Middle frontal gyrus (tissue), 1 donor: Measurements from ENCODE around the gene ZNF423.
"Not testable (repeated sequence)": the region's sequence is repeated elsewhere in the genome, so short reads cannot be mapped to it uniquely, and the experiment has no call there.

ENCODE experiments used
- DNase-seq: peaks from one replicate; pipeline ENCODE4 v3.0.0-alpha.2; 2015; ENCODE audit warnings: low spot score; ENCODE audit errors: extremely low spot score

Gene ZNF423

GRCh38 chr16:49564496-49565229 is 291.2 kb downstream of the ZNF423 start:
- no peak for DNase-seq

GRCh38 chr16:49563666-49564065 is 292.2 kb downstream of the ZNF423 start:
- DNase-seq, result no peak

- DNase-seq, result not testable (repeated sequence)
These were observed 293.0 kb downstream of the ZNF423 start for GRCh38 chr16:49562894-49563293.

- DNase-seq, result no peak
These were observed 293.7 kb downstream of the ZNF423 start for GRCh38 chr16:49562228-49562627.

GRCh38 chr16:49560004-49560830 is 295.7 kb downstream of the ZNF423 start:
- no peak for DNase-seq

DNA sequence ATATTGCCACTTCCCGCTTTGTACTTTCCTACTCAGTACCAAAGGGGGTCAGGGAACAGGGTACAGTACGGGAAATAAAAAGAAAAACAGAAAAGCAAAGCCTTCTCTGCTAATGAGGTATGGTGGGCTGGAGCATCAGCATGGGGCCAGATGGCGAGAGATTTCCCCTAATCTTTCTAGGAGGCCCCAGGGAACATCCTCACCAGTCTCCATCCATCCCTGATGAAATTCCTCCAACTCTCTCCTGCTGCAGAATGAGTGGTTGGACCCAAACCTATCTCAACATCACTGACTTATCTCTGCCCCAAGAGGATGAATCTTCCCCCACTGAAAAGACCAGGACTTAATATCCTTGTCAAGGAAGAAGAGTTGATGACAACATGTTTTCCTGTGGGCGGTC is 296.7 kb downstream of the ZNF423 start:
- no peak for DNase-seq

GRCh38 chr16:49558451-49558850 is 297.5 kb downstream of the ZNF423 start:
- DNase-seq, result no peak

GRCh38 chr16:49556606-49557446 is 299.1 kb downstream of the ZNF423 start:
- no peak for DNase-seq

DNA sequence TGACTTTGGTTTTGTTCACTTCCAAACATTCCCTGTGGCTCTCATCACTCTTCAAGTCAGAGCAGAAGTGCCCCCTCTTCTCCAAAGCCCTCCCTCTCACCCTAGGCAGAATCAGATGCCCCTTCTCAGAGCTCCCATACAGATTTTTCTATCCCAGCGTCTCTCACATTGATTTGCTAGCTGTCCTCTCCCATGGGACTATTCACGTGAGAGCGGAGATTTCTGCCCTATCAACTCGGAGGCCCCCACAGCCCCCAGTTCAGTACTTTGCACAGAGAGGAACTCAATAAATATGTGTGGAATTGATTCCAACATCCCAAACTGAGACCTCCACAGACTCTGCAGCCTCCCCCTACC is 299.7 kb downstream of the ZNF423 start:
- no peak for DNase-seq

DNA sequence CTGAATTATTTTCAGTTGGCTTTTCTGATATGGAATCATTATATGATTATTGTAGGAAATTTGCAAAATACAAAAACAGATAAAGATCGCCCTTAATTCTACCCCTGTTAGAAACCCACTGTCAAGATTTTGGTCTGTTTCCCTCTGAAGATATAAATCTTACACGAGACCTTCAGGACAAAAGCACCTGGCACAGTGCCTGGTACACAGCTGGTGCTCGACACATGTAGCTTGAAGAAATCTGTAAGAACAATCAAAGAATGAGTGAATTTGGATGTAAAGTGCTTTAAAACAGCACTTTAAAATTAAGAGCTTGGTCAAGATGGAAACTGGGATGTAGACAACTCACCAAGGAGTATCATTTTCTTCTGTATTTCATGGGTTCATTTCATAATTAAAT is 301.2 kb downstream of the ZNF423 start:
- DNase-seq, result no peak

GRCh38 chr16:49552313-49552928 is 303.5 kb downstream of the ZNF423 start:
- no peak for DNase-seq

DNA sequence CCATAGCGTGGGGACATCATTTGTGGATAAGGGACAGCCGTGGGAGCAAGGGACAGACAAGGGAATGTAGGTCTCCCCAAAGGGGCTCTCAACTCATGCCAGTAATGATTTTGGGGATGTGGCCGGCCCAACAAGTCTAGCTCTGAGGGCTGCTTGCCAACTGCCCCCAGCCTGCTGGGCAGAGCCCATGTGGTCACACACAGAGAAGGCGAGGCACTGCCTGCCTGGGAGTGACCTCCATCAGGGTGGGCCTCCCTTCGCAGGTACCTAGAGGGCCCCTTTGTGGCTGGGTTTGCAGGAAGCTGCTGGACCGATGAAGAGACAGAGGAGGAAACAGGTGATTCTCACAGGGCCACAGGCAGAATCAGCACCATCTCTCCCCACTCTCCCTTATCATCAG is 305.2 kb downstream of the ZNF423 start:
- no peak for DNase-seq

- no peak for DNase-seq
These were observed 305.8 kb downstream of the ZNF423 start for GRCh38 chr16:49550140-49550539.

- DNase-seq, result no peak
These were observed 307.5 kb downstream of the ZNF423 start for GRCh38 chr16:49548325-49548970.

DNA sequence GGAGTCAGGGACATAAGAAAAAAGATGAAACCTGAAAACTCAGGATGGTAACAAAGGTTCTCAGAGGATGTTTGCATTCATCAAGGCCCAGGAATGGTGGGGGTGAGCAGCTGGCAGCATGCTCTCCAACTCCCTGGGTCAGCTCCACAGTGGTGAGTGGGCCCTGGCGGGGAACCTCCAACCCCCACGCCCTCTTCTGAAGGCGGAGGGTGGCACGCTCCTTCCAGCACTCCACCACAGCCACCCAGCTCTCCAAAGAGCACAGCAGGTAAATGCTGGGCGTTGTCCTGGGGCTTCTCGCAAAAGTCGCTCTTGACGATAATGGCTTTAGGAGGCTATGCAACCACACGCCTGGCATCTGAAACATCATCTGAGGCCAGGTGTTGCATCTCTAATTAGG is 308.5 kb downstream of the ZNF423 start:
- no peak for DNase-seq

GRCh38 chr16:49546735-49547134 is 309.2 kb downstream of the ZNF423 start:
- no peak for DNase-seq

DNA sequence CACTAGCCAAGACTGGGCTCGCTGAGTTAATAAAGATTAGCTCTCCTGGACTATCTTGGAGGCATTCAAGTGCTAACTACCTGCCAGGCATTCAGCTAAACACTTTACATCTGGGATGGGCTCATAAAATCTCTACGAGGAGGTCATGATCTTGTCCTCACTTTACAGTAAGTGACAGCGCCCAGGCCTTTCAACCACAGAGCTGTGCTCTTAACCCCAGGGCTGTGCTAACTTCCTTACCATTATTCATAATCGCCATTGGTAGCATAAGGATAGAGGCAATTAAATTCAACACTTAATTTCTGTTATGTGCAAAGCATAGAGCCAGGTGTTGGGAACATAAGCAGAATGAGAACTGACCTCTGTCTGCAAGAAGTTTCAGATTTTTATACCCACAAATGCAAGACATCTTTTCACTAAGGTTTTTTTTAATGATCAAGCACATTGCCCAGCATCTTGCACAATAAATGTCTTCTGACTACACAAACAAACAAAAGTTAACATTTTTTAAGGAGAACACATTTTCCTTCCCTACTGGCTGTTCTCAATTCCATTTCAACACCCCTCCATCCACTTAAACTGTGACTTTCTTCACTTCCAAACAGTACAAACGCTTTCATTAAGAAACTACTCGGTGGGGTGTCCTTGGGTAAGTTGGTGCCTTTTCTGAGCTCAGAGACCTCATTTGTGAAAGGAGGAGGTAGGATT is 310.0 kb downstream of the ZNF423 start:
- no peak for DNase-seq

GRCh38 chr16:49545243-49545642 is 310.7 kb downstream of the ZNF423 start:
- DNase-seq, result no peak

DNA sequence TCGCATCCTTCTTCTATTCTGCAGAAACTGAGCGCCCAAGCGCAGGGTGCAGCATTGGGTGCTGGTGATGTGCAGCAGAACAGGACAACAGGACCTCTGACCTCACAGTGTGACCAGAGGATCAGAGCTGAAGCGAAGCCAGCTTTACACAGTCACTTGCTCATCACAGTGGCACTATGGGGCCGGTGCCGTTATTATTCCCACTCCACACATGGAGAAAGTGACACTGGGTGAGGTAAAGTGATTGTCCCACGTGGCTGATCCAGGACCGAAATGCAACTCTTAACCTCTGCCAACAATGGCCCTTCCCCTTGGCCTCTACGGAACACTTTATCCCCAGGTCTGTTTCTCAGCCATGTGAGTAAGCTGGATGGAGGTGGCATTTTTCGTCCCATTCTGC is 311.1 kb downstream of the ZNF423 start:
- no peak for DNase-seq

DNA sequence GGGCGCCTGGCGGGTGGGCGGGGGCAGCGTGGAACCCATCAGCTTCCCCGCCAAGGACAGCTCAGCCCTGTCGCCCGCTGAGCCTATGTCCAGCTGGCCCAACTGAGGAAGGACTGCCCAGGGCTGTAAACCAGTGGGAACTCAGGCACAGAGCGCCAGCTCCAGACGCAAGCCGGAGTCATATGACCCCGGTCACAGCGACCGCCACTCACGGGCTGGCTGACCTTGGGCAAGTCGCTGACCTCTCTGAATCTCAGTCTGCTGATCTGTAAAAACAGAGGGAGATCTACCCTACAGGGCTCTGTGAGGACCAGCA is 312.3 kb downstream of the ZNF423 start:
- no peak for DNase-seq
